K562 (cell line): ENCODE data around the gene PRND. TPM values are rescaled to one million over a fixed set of nuclear protein-coding genes. Genes with fewer than 3 reads are reported as not detected.

Experiments used
- ATAC-seq: fragments of 200-7000 bp; cut with Tn5 transposase; 3 replicates; pipeline ENCODE4 v1.9.1; 2020; ENCODE audit warnings: moderate library complexity
- BruUV-seq: library from RNA; stranded (reverse); fragments of 400-500 nt; replicated peaks from 2 replicates; lab custom pipeline; 2021; lab: Mats Ljungman, UMichigan
- CTCF ChIA-PET: fragments of 300-600 bp; formaldehyde crosslinking; extraction: SDS; loops from one replicate; lab custom pipeline; 2021; ENCODE audit warnings: low intra/inter-chr PET ratio; lab: Yijun Ruan, JAX
- POLR2A ChIA-PET: fragments of 300-600, 350-650 bp; sonication (Branson Sonifier 250); formaldehyde crosslinking; extraction: SDS; loops from one replicate; lab custom pipeline; 2021; ENCODE audit warnings: antibody characterized with exemption, inconsistent platforms; lab: Yijun Ruan, JAX
- DNase-seq, 4 experiments: peaks; one replicate each; pipeline versions ENCODE4 v3.0.0 to v3.0.0-alpha.2; 2011 to 2018; ENCODE audit warnings: low spot score in 3 of 4, mixed read lengths in 3 of 4; ENCODE audit errors: extremely low read depth in 1 of 4
- FAIRE-seq: peaks from 2 replicates; lab custom pipeline; 2011; peaks lifted over from hg19 to GRCh38; lab: Jason Lieb, UNC
- H2AFZ ChIP-seq: 2 replicates; pipeline ENCODE4 v1.6.0; 2011; ENCODE audit warnings: low read depth, low read length, control low read depth, inconsistent platforms
- H3K27ac ChIP-seq: fragments of 200-600 bp; 3 replicates; pipeline ENCODE4 v1.8.0; 2011; ENCODE audit warnings: low read depth, mild to moderate bottlenecking, control low read depth, inconsistent platforms, low read length, moderate library complexity, mixed read lengths; ENCODE audit errors: extremely low read depth
- H3K27me3 ChIP-seq, 2 experiments: fragments of 300-600 bp in 1 of 2; 2 replicates in 1 of 2; 3 replicates in 1 of 2; pipeline versions ENCODE4 v1.6.0 to v1.8.0; 2011; ENCODE audit warnings: inconsistent platforms in 2 of 2, low read length in 2 of 2, mild to moderate bottlenecking in 1 of 2, mixed read lengths in 1 of 2, moderate library complexity in 1 of 2; ENCODE audit not compliant: control insufficient read depth in 2 of 2, insufficient read depth in 2 of 2
- H3K36me3 ChIP-seq: fragments of 300-600 bp; 3 replicates; pipeline ENCODE4 v1.8.0; 2011; ENCODE audit warnings: mild to moderate bottlenecking, low read length, inconsistent platforms; ENCODE audit not compliant: control insufficient read depth, insufficient read depth
- H3K4me1 ChIP-seq, 2 experiments: fragments of 200-600 bp in 1 of 2; replicated peaks in 1 of 2; 2 replicates in 1 of 2; 3 replicates in 1 of 2; pipeline versions ENCODE4 v1.5.1 to v1.8.0; 2011; ENCODE audit warnings: inconsistent platforms in 2 of 2, low read length in 2 of 2, mild to moderate bottlenecking in 1 of 2, mixed read lengths in 1 of 2, moderate library complexity in 1 of 2; ENCODE audit not compliant: control insufficient read depth in 2 of 2, insufficient read depth in 2 of 2
- H3K4me2 ChIP-seq: 2 replicates; pipeline ENCODE4 v1.6.1; 2011; ENCODE audit warnings: low read length, control low read depth, inconsistent platforms, mixed read lengths; ENCODE audit not compliant: insufficient read depth
- H3K4me3 ChIP-seq: fragments of 200-600 bp; sonication (generic), shearing (Covaris generic); 2 replicates; pipeline ENCODE4 v1.5.1; 2016; ENCODE audit warnings: control low read depth, inconsistent platforms
- H3K79me2 ChIP-seq: fragments of 200-600 bp; 3 replicates; pipeline ENCODE4 v1.8.0; 2011; ENCODE audit warnings: low read length, inconsistent platforms; ENCODE audit not compliant: control insufficient read depth, insufficient read depth
- H3K9ac ChIP-seq, 2 experiments: 2 replicates each; pipeline versions ENCODE4 v1.6.0 to v1.6.1; 2011; ENCODE audit warnings: low read depth in 2 of 2, low read length in 2 of 2, control low read depth in 1 of 2, inconsistent platforms in 1 of 2, mild to moderate bottlenecking in 1 of 2, mixed read lengths in 1 of 2; ENCODE audit not compliant: insufficient read depth in 1 of 2
- H3K9me1 ChIP-seq: one replicate; pipeline ENCODE4 v1.6.0; 2011; ENCODE audit warnings: inconsistent platforms, mild to moderate bottlenecking, low read length, moderate library complexity; ENCODE audit not compliant: control insufficient read depth, insufficient read depth
- H3K9me3 ChIP-seq: replicated peaks from 2 replicates; pipeline ENCODE4 v1.5.1; 2011; ENCODE audit warnings: low read depth, low read length, inconsistent platforms; ENCODE audit not compliant: control insufficient read depth, insufficient read depth
- H4K20me1 ChIP-seq: replicated peaks from 2 replicates; pipeline ENCODE4 v1.6.1; 2011; ENCODE audit warnings: low read length, inconsistent platforms, mixed read lengths; ENCODE audit not compliant: control insufficient read depth, insufficient read depth
- HOXB6 ChIP-seq: fragments of 250-450 bp; sonication (Bioruptor Pico); IDR thresholded peaks from 2 replicates; pipeline ENCODE4 v1.5.1; 2022; ENCODE audit warnings: mild to moderate bottlenecking, borderline replicate concordance
- MAFF ChIP-seq: IDR thresholded peaks from 2 replicates; pipeline ENCODE4 v1.6.1; 2012; ENCODE audit warnings: low read length, improper control_type of control experiment
- PHB ChIP-seq: fragments of 250-450 bp; sonication (Bioruptor Pico); IDR thresholded peaks from 2 replicates; pipeline ENCODE4 v1.5.0; 2021
- SPI1 ChIP-seq: IDR thresholded peaks from 2 replicates; pipeline ENCODE4 v1.6.1; 2011; ENCODE audit warnings: low read depth, low read length, control low read depth, borderline replicate concordance
- TCF7 ChIP-seq: sonication (generic); IDR thresholded peaks from 2 replicates; pipeline ENCODE4 v1.6.1; 2016; ENCODE audit warnings: antibody characterized with exemption, borderline replicate concordance
- USF2 ChIP-seq: sonication (generic); formaldehyde crosslinking; IDR thresholded peaks from 2 replicates; pipeline ENCODE4 v1.5.0; 2020; ENCODE audit warnings: missing genetic modification reagents
- ZBTB2 ChIP-seq: fragments of 450-650 bp; IDR thresholded peaks from 2 replicates; pipeline ENCODE4 v1.6.1; 2016; ENCODE audit warnings: antibody characterized with exemption
- WGBS: fragments of 100-300 bp; shearing (Covaris generic); methylation state at CpG from one replicate; pipeline ENCODE4 v1.1.6; 2016; ENCODE audit warnings: low coverage, mixed read lengths; ENCODE audit not compliant: insufficient coverage; ENCODE audit errors: missing lambda C conversion rate; 5-methylcytosine and 5-hydroxymethylcytosine counted together
- in situ Hi-C: fragments of 300-500 bp; cut with MboI; formaldehyde crosslinking; loops from 4 replicates; pipeline ENCODE4 v1.15.0; 2018; ENCODE audit warnings: inconsistent platforms, mixed read lengths
- intact Hi-C: fragments of 100-400 bp; cut with micrococcal nuclease; formaldehyde crosslinking; loops from 2 replicates; pipeline ENCODE4 v1.14.2; 2022
- polyA plus RNA-seq, 8 experiments: library from polyadenylated mRNA; depleted of rRNA in 4 of 8; stranded (reverse) in 5 of 8; unstranded in 3 of 8; fragments of >200 nt; fragmentation: Nextera tagmentation in 2 of 8; fragmentation: Illumina TruSeq in 1 of 8; extraction: Ambion mirVana in 2 of 8; extraction: Trizol in 1 of 8; gene quantifications; 2 replicates each; pipeline versions ENCODE4 v1.2.1 to v1.2.3, GENCODE V29; 2011 to 2014; ENCODE audit warnings: inconsistent platforms in 1 of 8, missing spikeins in 1 of 8
- total RNA-seq, 7 experiments: library from RNA; depleted of rRNA in 6 of 7; stranded (reverse); fragments of >200 nt in 6 of 7; fragmentation: Illumina TruSeq in 2 of 7; extraction: Trizol in 2 of 7; gene quantifications; 2 replicates each; pipeline versions ENCODE4 v1.2.1 to v1.2.3, GENCODE V29; 2011 to 2021; ENCODE audit warnings: low replicate concordance in 1 of 7
- TF ChIP-seq, protein P1 (sequence below): fragments of 200-800 bp; sonication (Bioruptor generic); IDR thresholded peaks from 2 replicates; pipeline ENCODE4 v1.6.1; 2017; ENCODE audit warnings: missing genetic modification characterization, missing compliant biosample characterization

PRND gene
- total and polyA plus RNA-seq, 9 of the 15 experiments (the other 6 are each of a cell fraction or from before 2014, with no cell fraction given), result not detected

GRCh38 chr20:4769328-4769727 is 47.6 kb downstream of the PRND start (continued):
- TF ChIP-seq ZBTB2 (no peak), HOXB6 (no peak), PHB (CRISPR knock-in tag) (no peak), TCF7 (no peak), USF2 (CRISPR knock-in tag) (no peak)
- TF ChIP-seq, all 486 proteins: peak for 0

DNA sequence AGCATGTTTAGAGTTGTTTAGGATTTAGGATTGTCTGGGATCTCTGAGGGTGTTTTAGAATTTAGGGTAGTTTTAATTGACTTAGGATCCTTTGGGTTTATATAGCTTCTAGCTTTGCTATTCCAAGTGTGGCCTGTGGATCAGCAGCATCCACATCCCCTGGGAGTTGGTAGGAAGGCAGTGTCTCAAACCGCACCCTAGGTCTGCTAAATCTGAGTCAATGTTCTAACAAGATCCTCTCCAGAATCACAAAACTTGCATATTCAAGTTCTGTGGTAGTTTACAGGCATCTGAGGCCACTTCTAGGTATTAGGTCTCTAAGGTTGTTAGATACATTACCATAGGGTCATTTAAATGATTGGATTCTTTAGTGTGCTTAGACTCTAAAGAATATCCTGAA is 48.3 kb downstream of the PRND start:
- no peaks in the 10 kb centered on the region for H3K79me2 ChIP-seq
- CTCF ChIA-PET, result no interaction called here
- no peak overlapping the region for H3K27ac ChIP-seq
- BruUV-seq, result no TSS peak
- POLR2A ChIA-PET, result no interaction called here
- H3K4me2 ChIP-seq, result no peak overlapping the region
- H2AFZ ChIP-seq, result no peak overlapping the region
- no peak overlapping the region for H3K9ac ChIP-seq
- DNase-seq (no peak), ATAC-seq (no peak), FAIRE-seq (no peak)
- intact Hi-C loops, result no loop called here
- no peak overlapping the region for H3K4me3 ChIP-seq
- no peaks in the 10 kb centered on the region for H4K20me1 ChIP-seq
- no peaks in the 10 kb centered on the region for H3K9me3 ChIP-seq
- H3K4me1 ChIP-seq, result peaks cover 0 to 6% of the 10 kb centered on the region in 2 experiments; a peak in 2 of 5 replicates
- no peak for TF ChIP-seq MAFF
- no peak for TF ChIP-seq SPI1
- TF ChIP-seq, protein P1, sequence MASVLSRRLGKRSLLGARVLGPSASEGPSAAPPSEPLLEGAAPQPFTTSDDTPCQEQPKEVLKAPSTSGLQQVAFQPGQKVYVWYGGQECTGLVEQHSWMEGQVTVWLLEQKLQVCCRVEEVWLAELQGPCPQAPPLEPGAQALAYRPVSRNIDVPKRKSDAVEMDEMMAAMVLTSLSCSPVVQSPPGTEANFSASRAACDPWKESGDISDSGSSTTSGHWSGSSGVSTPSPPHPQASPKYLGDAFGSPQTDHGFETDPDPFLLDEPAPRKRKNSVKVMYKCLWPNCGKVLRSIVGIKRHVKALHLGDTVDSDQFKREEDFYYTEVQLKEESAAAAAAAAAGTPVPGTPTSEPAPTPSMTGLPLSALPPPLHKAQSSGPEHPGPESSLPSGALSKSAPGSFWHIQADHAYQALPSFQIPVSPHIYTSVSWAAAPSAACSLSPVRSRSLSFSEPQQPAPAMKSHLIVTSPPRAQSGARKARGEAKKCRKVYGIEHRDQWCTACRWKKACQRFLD (CRISPR knock-in tag), result no peak
- H3K9me1 ChIP-seq, result no peaks in the 10 kb centered on the region
- H3K36me3 ChIP-seq, result no peaks in the 10 kb centered on the region
- in situ Hi-C loops, result no loop called here
- no peaks in the 10 kb centered on the region for H3K27me3 ChIP-seq
- 0% methylated on average over 1 of the region's 1 CpG for WGBS
